H1 (cell line): ENCODE data around the gene CFAP58.

ENCODE experiments used
- CEBPB ChIP-seq: IDR thresholded peaks from 2 replicates; pipeline ENCODE4 v1.6.1; 2012; ENCODE audit warnings: low read depth, low read length
- EZH2 ChIP-seq: fragments of 200-600 bp; sonication (generic); IDR thresholded peaks from 2 replicates; pipeline ENCODE4 v1.7.1; 2012; ENCODE audit warnings: low read depth, mild to moderate bottlenecking, moderate library complexity, low read length, inconsistent platforms; ENCODE audit not compliant: severe bottlenecking
- MAFK ChIP-seq: IDR thresholded peaks from 2 replicates; pipeline ENCODE4 v1.6.1; 2012; ENCODE audit warnings: low read depth, mild to moderate bottlenecking, improper control_type of control experiment, low read length
- PHF8 ChIP-seq: fragments of 200-600 bp; sonication (generic); conservative IDR thresholded peaks from 2 replicates; pipeline ENCODE4 v1.7.1; 2012; ENCODE audit warnings: low read depth, mild to moderate bottlenecking, inconsistent platforms, low read length, moderate library complexity
- POLR2A ChIP-seq, 2 experiments: IDR thresholded peaks; 1 replicate in 1 of 2; 2 replicates in 1 of 2; pipeline ENCODE4 v1.6.1; 2011; ENCODE audit warnings: low read depth in 2 of 2, low read length in 2 of 2, mild to moderate bottlenecking in 2 of 2; ENCODE audit errors: control extremely low read depth in 1 of 2
- SIRT6 ChIP-seq: IDR thresholded peaks from one replicate; pipeline ENCODE4 v1.7.1; 2012; ENCODE audit warnings: low read length, inconsistent platforms
- TF ChIP-seq, protein P1 (sequence below), 3 experiments: IDR thresholded peaks; 1 replicate in 2 of 3; 2 replicates in 1 of 3; pipeline versions ENCODE4 v1.5.1 to v1.6.1; 2011; ENCODE audit warnings: low read length in 3 of 3, mild to moderate bottlenecking in 3 of 3, inconsistent platforms in 2 of 3, low read depth in 1 of 3, moderate library complexity in 1 of 3; ENCODE audit not compliant: insufficient read depth in 1 of 3; ENCODE audit errors: control extremely low read depth in 1 of 3

DNA sequence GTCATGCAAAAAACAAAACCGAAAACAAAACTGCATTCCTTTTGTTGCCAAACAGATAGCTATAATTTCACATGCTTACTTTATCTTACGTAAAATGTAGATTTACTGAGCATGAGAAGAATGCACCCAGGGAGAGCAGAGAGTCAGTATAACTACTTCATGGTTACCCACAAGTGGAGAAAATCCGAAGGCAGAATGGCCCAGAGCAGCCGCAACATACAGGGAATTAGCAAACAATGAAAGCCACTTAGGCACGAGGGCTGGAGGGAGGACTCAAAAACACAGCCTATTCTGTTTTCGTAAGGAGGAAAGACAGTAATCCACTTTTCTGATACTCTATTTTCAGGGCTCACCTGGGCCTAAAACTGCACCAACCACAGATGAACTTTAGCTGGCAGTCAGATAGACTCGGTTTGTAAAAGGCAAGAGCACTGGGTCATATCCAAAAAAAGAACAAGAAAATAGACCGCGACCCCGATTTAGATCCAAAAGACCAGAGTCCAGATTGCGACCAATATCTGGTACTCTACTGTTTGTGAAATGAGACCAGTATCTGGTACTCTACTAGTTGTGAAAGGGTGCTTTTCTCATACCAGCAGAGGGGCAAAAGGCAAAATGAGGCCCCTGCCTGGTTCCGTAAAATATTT lies 16.7 kb upstream of the CFAP58 start:
- TF ChIP-seq POLR2A (IDR thresholded peaks at IDR 0.05; ENCODE audit: control extremely low read depth in 1 of 2, low read depth in 2 of 2, low read length in 2 of 2): no peak
- TF ChIP-seq CEBPB: no peak
- TF ChIP-seq EZH2: no peak
- no peak for TF ChIP-seq PHF8
- TF ChIP-seq, protein P1, sequence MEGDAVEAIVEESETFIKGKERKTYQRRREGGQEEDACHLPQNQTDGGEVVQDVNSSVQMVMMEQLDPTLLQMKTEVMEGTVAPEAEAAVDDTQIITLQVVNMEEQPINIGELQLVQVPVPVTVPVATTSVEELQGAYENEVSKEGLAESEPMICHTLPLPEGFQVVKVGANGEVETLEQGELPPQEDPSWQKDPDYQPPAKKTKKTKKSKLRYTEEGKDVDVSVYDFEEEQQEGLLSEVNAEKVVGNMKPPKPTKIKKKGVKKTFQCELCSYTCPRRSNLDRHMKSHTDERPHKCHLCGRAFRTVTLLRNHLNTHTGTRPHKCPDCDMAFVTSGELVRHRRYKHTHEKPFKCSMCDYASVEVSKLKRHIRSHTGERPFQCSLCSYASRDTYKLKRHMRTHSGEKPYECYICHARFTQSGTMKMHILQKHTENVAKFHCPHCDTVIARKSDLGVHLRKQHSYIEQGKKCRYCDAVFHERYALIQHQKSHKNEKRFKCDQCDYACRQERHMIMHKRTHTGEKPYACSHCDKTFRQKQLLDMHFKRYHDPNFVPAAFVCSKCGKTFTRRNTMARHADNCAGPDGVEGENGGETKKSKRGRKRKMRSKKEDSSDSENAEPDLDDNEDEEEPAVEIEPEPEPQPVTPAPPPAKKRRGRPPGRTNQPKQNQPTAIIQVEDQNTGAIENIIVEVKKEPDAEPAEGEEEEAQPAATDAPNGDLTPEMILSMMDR (IDR thresholded peaks at IDR 0.05; ENCODE audit: control extremely low read depth in 1 of 3, insufficient read depth in 1 of 3, low read depth in 1 of 3, low read length in 3 of 3): no peak
- no peak for TF ChIP-seq SIRT6
- TF ChIP-seq MAFK: no peak
